ENCODE measurements around the gene PHF21A. TPM values are rescaled to one million over a fixed set of nuclear protein-coding genes. Genes with fewer than 3 reads are reported as not detected.

The PHF21A gene
- total and polyA plus RNA-seq, 2 of the 8 experiments (the other 6 are each of a cell fraction or from before 2014, with no cell fraction given): 17.6 to 40.3 TPM

DNA sequence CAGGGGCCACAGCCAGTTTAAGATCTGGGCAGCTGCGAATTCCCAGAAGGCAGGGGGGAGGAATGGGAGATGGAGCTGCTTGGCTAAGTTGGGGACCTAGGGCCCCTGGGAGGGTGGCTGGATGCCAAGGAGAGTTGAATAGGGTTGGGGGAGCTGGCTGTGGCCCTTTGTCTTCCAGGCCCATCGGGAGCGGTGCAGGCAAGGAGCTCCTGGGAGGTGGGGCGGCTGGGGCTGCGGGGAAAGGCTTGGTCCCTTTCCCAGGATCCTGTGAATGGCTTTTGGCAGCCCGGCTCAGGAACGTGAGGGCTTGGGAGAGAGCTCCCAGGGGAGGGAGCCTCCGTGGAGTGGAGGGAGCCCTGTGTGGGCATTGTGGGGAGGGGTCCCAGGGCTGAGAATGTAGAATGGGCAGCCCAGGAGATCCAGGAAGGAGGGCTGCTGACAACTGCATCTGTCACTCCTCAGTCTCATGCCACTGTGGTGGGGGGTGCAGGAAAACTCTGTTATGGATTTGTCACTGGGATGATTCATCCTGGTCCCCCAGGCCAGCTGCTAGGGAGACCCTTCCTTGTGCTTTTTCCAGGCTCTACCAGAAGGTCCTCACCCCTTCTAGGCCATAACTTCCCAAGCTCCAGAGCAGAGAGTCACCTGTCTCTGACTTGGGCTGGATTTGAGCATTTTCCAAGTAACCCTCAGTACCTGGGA is 220.2 kb downstream of the PHF21A start:
- H3K56ac ChIP-seq (replicated peaks; ENCODE audit: insufficient read length, low read depth, low read length): no peak overlapping the region
- no peaks in the 10 kb centered on the region for H3K79me2 ChIP-seq (ENCODE audit: control insufficient read depth in 1 of 2, insufficient read depth in 2 of 2, low read length in 2 of 2)
- DNase-seq (ENCODE audit: low read depth in 1 of 2, low spot score in 2 of 2): no peak
- H3K36me3 ChIP-seq (ENCODE audit: control insufficient read depth in 2 of 4, insufficient read depth in 4 of 4, low read length in 3 of 4): peaks cover 6 to 17% (median 15%) of the 10 kb centered on the region in 4 experiments; a peak in 6 of 8 replicates
- H4K91ac ChIP-seq (replicated peaks; ENCODE audit: insufficient read length, low read length): no peak overlapping the region
- TF ChIP-seq, protein P1, sequence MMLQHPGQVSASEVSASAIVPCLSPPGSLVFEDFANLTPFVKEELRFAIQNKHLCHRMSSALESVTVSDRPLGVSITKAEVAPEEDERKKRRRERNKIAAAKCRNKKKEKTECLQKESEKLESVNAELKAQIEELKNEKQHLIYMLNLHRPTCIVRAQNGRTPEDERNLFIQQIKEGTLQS (IDR thresholded peaks at IDR 0.05; ENCODE audit: insufficient read depth, low read depth, low read length): no peak
- TF ChIP-seq BRCA1 (IDR thresholded peaks at IDR 0.05; ENCODE audit: low read depth, low read length) (no peak), KDM5A (IDR thresholded peaks at IDR 0.05; ENCODE audit: low read length) (no peak), KDM1A (IDR thresholded peaks at IDR 0.05; ENCODE audit: borderline replicate concordance, low read length) (no peak), SRF (IDR thresholded peaks at IDR 0.05; ENCODE audit: low read depth, low read length) (no peak), RFX5 (IDR thresholded peaks at IDR 0.05; ENCODE audit: borderline replicate concordance, low read depth, low read length) (no peak), SIN3A (conservative IDR thresholded peaks at IDR 0.05 in 1 of 2, IDR thresholded peaks at IDR 0.05 in 1 of 2; ENCODE audit: low read depth in 1 of 2, low read length in 2 of 2) (no peak)
- H3K4me3 ChIP-seq (ENCODE audit: extremely low read depth in 1 of 4, insufficient read depth in 2 of 4, low read depth in 3 of 4, low read length in 4 of 4): peak overlapping the region; percentile 50 to 66 (median 59); a peak in 7 of 8 replicates
- no peak overlapping the region for H3K23ac ChIP-seq (ENCODE audit: insufficient read length)
- H2BK20ac ChIP-seq (ENCODE audit: low read length): no peak overlapping the region
- H3K9ac ChIP-seq (replicated peaks in 1 of 4; ENCODE audit: extremely low read depth in 1 of 4, low read depth in 3 of 4, low read length in 3 of 4): peak overlapping the region in 1 of 4 experiments; percentile 11; a peak in 2 of 7 replicates
- ChIA-PET CTCF (ENCODE audit: partially characterized antibody) (interaction anchor here (0.6 to 1.8 kb wide), 5 partner anchors 8 to 617 kb away, joined by 3 to 10 read pairs (median 4); no protein-coding TSS in a partner anchor), POLR2A (ENCODE audit: partially characterized antibody) (interaction anchor here (0.6 to 1.9 kb wide), 10 partner anchors 8 to 97 kb away, joined by 3 to 11 read pairs (median 4); partner anchors contain the start of gene LARGE2)
- WGBS, 2 experiments (ENCODE audit: extremely low coverage in 1 of 2, insufficient coverage in 1 of 2, insufficient read length in 1 of 2, insufficient replicate concordance in 2 of 2, low coverage in 1 of 2, low lambda C conversion rate in 2 of 2, missing lambda C conversion rate in 1 of 2): 44% methylated on average over 7 of the region's 8 CpGs; no CpG with 5 or more reads in 1 of the 2 experiments
- H3K18ac ChIP-seq (ENCODE audit: extremely low read depth, low read length): no peak overlapping the region; the same call in 1 of the 2 replicates
- no peak overlapping the region for H2AFZ ChIP-seq (ENCODE audit: low read length)
- no peak overlapping the region for H2BK15ac ChIP-seq (ENCODE audit: low read length)
- H2BK12ac ChIP-seq (ENCODE audit: low read depth, low read length): no peak overlapping the region
- peaks cover 8% of the 10 kb centered on the region for H3K23me2 ChIP-seq (ENCODE audit: low read depth, low read length)
- no peaks in the 10 kb centered on the region for H3K9me3 ChIP-seq (ENCODE audit: insufficient read depth in 2 of 2, low read depth in 1 of 2, low read length in 1 of 2)
- no peak overlapping the region for H3K14ac ChIP-seq (ENCODE audit: insufficient read length)
- H3K4me2 ChIP-seq (ENCODE audit: insufficient read depth in 1 of 2, low read depth in 2 of 2, low read length in 2 of 2): peak overlapping the region; percentile 74 to 84
- H4K8ac ChIP-seq (ENCODE audit: extremely low read depth, insufficient read depth, low read length): no peak overlapping the region
- H2BK120ac ChIP-seq (replicated peaks; ENCODE audit: low read depth, low read length): no peak overlapping the region
- no peak for FAIRE-seq
- H4K20me1 ChIP-seq (replicated peaks in 1 of 2; ENCODE audit: control insufficient read depth in 1 of 2, insufficient read depth in 2 of 2, low read length in 2 of 2): peaks cover 10 to 20% of the 10 kb centered on the region in 2 experiments
- H3K4me1 ChIP-seq (replicated peaks in 1 of 4; ENCODE audit: control insufficient read depth in 3 of 4, insufficient read depth in 4 of 4, low read length in 3 of 4): peaks cover 0 to 26% (median 16%) of the 10 kb centered on the region in 4 experiments; a peak in 5 of 7 replicates
- H4K5ac ChIP-seq (ENCODE audit: insufficient read length, low read depth, low read length): no peak overlapping the region
- no peak overlapping the region for H2AK5ac ChIP-seq (ENCODE audit: low read depth, low read length)
- H3K27me3 ChIP-seq (replicated peaks in 1 of 4; ENCODE audit: control insufficient read depth in 3 of 4, extremely low read depth in 1 of 4, insufficient read depth in 3 of 4, low read length in 3 of 4): peaks cover 0 to 5% (median 2%) of the 10 kb centered on the region in 4 experiments; a peak in 1 of 7 replicates
- peaks cover 2% of the 10 kb centered on the region for H3K79me1 ChIP-seq (ENCODE audit: low read depth, low read length)
- H2BK5ac ChIP-seq (ENCODE audit: low read depth, low read length): no peak overlapping the region
- no peak overlapping the region for H3K4ac ChIP-seq (replicated peaks; ENCODE audit: insufficient read length, low read depth, low read length)
- no peak overlapping the region for H3K27ac ChIP-seq (ENCODE audit: low read depth, low read length)
